IPS DF 4.7 (cell line): ENCODE data around the gene CALML5.

Source experiments
- DNase-seq: peaks from one replicate; pipeline ENCODE4 v3.0.0-alpha.2; 2013; ENCODE audit warnings: low spot score; ENCODE audit errors: extremely low read depth

The CALML5 gene

GRCh38 chr10:5502061-5502521 lies 2.7 kb upstream of the CALML5 start:
- no peak for DNase-seq

GRCh38 chr10:5500910-5501309 lies 1.5 kb upstream of the CALML5 start:
- DNase-seq: no peak

- DNase-seq: no peak
These were observed 846 bp upstream of the CALML5 start for GRCh38 chr10:5500162-5500670.

GRCh38 chr10:5498791-5499492 lies 428 bp downstream of the CALML5 start:
- no peak for DNase-seq

GRCh38 chr10:5497948-5498730 lies 1.2 kb downstream of the CALML5 start:
- no peak for DNase-seq

- DNase-seq: no peak
These were observed 2.1 kb downstream of the CALML5 start for GRCh38 chr10:5497289-5497688.

- no peak for DNase-seq
These were observed 2.8 kb downstream of the CALML5 start for GRCh38 chr10:5496261-5497250.

- no peak for DNase-seq
These were observed 4.8 kb downstream of the CALML5 start for GRCh38 chr10:5494611-5495010.

GRCh38 chr10:5493691-5494090 lies 5.7 kb downstream of the CALML5 start:
- DNase-seq: no peak

GRCh38 chr10:5492929-5493576 lies 6.3 kb downstream of the CALML5 start:
- DNase-seq: no peak

- DNase-seq: no peak
These were observed 7.0 kb downstream of the CALML5 start for GRCh38 chr10:5492322-5492855.

GRCh38 chr10:5491477-5491876 lies 7.9 kb downstream of the CALML5 start:
- DNase-seq: no peak

- no peak for DNase-seq
These were observed 8.5 kb downstream of the CALML5 start for GRCh38 chr10:5490698-5491464.

GRCh38 chr10:5490032-5490431 lies 9.3 kb downstream of the CALML5 start:
- DNase-seq: no peak

- DNase-seq: no peak
These were observed 10.9 kb downstream of the CALML5 start for GRCh38 chr10:5488272-5489161.

- DNase-seq: no peak
These were observed 12.5 kb downstream of the CALML5 start for GRCh38 chr10:5486853-5487235.

- DNase-seq: no peak
These were observed 13.2 kb downstream of the CALML5 start for GRCh38 chr10:5485948-5486852.

GRCh38 chr10:5485290-5485689 lies 14.1 kb downstream of the CALML5 start:
- no peak for DNase-seq
